GM23248 (cell line): ENCODE data around the gene EME1.

Experiments used
- EZH2 ChIP-seq: fragments of 200-600 bp; sonication (generic); IDR thresholded peaks from 2 replicates; pipeline ENCODE4 v1.6.1; 2018; ENCODE audit warnings: antibody characterized with exemption, mild to moderate bottlenecking; ENCODE audit not compliant: insufficient read depth, poor library complexity, severe bottlenecking
- EZH2phosphoT487 ChIP-seq: fragments of 200-600 bp; sonication (generic); IDR thresholded peaks from 2 replicates; pipeline ENCODE4 v1.6.1; 2018; ENCODE audit warnings: antibody characterized with exemption, moderate library complexity, mild to moderate bottlenecking, low read depth; ENCODE audit not compliant: insufficient read depth

GRCh38 chr17:50326831-50327364 lies 46.1 kb upstream of the EME1 start:
- TF ChIP-seq EZH2 (no peak), EZH2phosphoT487 (no peak)
